Stimulated activated CD4-positive, alpha-beta T cell treated with anti-CD3 and anti-CD28 coated beads, Interleukin-1b, Interleukin-23, amount 100 ng/mL, for 1 hour (primary cell): ENCODE results near the gene ACP4.
"Not testable (repeated sequence)": the region's sequence is repeated elsewhere in the genome, so short reads cannot be mapped to it uniquely, and the experiment has no call there.

Experiments
- DNase-seq, 2 donors: peaks; one replicate each; pipeline ENCODE4 v3.0.0-alpha.2; 2020; ENCODE audit warnings: low read depth in 2 of 2

The ACP4 gene

GRCh38 chr19:50776131-50776530 lies 14.1 kb upstream of the ACP4 start:
- DNase-seq, result no peak

- DNase-seq, result no peak
Observed at GRCh38 chr19:50777261-50777660, 13.0 kb upstream of the ACP4 start.

DNA sequence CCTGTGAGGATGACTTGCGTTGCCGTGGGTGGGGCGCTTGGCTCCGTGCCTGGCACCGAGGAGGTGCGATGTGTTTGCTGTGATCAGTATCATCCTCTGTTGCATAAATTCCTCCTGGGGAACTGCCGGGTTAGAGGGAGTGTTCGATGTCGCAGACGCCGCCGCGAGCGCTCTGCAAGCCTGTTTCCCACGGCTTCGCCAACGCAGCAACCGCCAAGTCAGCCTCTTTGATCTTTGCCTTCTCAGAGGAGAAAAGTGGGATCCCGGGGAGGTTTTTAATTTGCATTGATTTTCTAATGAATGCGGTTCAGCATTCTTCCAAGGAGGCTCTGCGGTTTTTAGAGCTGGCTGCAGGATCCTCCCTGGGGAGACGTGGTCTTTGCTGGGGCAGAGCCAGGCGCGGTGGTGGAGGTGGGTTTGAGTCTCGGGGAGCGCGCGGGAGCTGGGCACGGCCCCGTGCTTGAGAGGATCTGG lies 12.3 kb upstream of the ACP4 start:
- no peak for DNase-seq

GRCh38 chr19:50778906-50779430 lies 11.2 kb upstream of the ACP4 start:
- no peak for DNase-seq

DNA sequence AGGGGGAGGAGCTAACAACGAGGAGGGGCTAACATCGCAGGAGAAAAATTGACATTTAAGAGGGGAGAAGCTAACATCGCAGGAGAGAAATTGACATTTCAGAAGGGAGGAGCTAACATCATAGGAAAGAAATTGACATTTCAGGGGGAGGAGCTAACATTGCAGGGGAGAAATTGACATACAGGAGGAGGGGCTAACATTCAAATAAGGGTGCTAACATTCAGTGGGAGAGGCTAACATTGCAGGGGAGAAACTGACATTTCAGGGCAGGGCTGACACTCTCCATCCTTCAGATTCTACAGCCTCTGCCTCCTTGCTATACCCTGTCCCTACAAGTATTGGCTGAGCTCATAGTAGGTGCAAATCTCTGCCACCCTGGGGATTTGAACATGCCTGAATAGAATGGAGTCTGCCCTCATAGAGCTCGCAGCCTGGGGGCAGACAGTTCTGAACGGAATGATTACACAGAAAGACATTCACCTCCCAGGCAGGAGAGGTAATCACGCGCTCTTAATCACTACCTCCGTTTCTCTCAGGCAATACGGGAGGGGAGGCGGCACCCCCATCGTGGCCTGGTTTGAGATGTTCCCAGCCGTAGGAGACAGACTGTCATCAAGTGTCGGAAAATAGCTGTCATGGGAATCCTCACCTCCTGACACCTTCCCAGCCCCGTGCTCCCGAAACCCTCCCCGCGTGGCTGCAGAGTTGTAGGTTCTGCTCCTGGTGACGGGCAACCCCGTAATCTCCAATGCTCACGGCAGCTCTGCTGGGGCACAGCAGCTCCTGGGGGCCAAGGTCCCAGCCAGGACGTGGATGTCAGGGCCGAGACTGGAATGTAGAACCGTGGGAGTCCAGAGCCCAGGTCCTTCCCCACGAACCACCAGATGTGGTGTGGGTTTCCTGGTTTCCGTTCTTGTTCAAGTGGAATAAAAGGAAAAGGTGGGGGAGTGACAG lies 10.4 kb upstream of the ACP4 start:
- no peak for DNase-seq

DNA sequence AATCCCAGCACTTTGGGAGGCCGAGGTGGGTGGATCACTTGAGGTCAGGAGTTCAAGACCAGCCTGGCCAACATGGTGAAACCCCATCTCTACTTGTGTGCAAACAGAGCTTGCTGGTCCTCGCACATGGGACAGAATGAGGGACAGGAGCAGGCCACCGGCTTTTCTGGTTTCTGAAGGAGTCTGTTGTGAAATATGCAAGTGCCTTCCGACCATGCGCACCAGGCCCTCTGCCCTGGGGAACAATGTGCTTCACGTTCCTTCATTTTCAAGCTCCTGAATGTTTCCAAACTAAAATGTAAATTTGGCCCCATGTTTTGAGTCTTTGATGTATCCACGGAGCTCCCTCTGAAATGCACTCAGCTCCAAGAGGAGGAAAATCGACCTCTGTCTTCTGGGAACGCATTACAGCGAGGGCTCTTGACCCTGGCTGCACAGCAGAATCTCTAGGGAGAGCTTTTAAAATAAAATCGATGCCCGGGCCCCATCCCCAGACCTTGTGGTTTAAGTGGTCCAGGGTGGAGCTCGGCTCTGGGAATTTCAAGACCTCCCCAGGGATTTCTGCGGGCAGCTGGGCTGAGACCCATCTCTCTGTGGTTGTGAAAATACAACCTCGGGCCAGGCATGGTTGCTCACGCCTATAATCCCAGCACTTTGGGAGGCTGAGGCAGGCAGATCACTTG lies 9.3 kb upstream of the ACP4 start:
- no peak for DNase-seq

GRCh38 chr19:50783848-50784152 lies 6.4 kb upstream of the ACP4 start:
- not testable (repeated sequence) for DNase-seq

- no peak for DNase-seq
Observed at GRCh38 chr19:50784710-50785109, 5.5 kb upstream of the ACP4 start.

- no peak for DNase-seq
Observed at GRCh38 chr19:50785329-50785728, 4.9 kb upstream of the ACP4 start.

GRCh38 chr19:50790922-50791467 lies 780 bp downstream of the ACP4 start:
- no peak for DNase-seq

- DNase-seq, result no peak
Observed at GRCh38 chr19:50791594-50792271, 1.5 kb downstream of the ACP4 start.

GRCh38 chr19:50792272-50793250 lies 2.3 kb downstream of the ACP4 start:
- no peak for DNase-seq

GRCh38 chr19:50793558-50794065 lies 3.4 kb downstream of the ACP4 start:
- DNase-seq, result no peak

DNA sequence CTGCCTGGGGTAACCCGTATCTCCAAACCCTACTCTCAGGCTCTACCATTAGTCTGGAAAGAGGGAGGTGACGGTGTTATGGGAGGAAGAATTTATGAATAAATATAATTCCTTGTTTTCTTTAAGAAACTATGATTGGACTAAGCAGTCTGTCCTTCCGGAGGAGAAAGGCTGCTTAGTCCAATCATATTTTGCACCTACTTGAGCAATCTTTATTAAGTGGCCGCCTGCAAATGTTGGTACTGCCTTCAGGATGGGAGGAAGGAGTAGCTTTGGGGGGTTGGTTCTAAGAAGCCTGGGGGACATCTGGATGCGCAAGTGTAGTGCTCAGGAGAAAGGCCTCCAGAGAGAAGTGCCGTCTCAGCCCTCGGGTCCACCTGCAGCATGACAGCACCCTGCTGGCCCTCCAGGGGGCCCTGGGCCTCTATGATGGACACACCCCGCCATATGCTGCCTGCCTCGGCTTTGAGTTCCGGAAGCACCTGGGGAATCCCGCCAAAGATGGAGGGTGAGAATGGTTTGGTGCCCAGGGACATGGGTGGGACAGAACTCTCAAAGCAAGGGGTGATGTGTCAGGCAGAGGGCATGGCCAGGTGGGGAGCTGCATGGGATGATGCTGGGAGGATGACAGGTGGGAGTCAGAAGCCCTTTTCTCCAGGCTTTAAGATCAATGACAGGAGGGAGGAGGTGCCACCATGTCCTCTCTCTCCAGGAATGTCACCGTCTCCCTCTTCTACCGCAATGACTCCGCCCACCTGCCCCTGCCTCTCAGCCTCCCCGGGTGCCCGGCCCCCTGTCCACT lies 4.1 kb downstream of the ACP4 start:
- no peak for DNase-seq

DNA sequence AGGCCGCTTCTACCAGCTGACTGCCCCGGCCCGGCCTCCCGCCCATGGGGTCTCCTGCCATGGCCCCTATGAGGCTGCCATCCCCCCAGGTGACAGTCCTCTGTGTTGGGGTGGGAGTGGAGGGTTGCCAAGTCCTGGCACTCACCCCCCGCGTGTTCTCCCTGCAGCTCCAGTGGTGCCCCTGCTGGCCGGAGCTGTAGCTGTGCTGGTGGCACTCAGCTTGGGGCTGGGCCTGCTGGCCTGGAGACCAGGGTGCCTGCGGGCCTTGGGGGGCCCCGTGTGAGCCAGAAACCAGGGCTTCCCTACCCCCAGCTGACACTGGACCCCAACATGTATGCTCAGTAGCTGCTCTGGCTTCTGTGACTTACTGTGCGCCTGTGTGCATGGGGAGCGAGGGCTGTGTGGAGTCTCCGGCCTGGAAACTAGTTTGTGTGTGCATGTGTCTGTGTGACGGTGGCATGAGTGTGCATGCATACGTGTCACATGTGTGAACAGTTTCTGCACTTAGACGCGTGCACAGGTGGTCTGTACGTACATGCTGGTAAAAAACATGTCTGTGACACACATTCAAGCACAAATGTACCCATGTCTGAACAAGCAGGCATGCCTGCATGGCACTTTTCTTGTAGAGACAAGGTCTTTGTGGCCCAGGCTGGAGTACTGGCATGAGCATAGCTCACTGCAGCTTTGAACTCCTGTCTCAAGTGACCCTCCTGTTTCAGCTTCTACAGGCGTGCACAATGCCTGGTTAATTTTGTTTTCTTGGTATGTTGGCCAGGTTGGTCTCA lies 4.9 kb downstream of the ACP4 start:
- DNase-seq, result no peak

GRCh38 chr19:50795664-50796073 lies 5.5 kb downstream of the ACP4 start:
- no peak for DNase-seq

- DNase-seq, result no peak
Observed at GRCh38 chr19:50796128-50796633, 6.0 kb downstream of the ACP4 start.

DNA sequence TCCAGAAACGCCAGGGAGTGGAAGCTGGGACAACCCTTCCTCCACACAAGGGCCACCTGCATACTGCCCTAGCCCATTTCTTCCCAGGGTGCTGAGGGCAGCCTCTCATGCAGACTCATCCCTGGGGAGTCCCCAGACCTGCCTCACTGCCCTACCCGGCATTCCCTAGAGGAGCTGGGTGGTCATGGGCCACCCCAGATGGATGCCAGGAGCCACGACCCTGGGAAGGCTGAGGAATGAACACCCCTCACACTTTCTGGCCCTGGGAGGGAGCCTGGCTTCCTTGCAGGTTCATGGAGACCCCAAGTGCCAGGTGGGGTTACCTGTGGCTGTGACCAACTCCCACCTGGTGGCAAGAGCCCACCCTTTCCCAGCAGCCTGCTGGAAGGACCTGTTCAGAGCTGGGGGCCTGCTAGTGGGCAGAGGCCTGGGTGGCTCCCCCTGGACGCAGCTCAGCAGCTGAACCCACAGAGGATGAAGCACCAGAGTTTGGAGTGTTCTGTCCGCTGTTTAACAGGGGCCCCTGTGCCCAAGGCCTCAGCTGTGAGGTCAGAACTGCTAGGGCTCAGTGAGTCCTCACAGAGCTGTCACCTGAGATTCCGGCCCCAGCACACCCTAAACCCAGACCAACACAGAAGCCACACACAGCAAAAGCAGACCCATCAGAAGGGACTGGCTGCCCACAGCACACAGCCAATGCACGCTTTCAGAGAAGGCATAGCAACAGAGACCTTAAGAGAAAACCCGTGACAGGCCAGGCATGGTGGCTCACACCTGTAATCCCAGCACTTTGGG lies 6.6 kb downstream of the ACP4 start:
- no peak for DNase-seq
